CD4-positive, alpha-beta T cell treated with Interleukin-4 for 1 hour (primary cell): Measurements from ENCODE around the gene ATP13A3.

Experiments used
- DNase-seq, 2 donors: peaks; one replicate each; pipeline ENCODE4 v3.0.0-alpha.2; 2020 to 2022

Gene ATP13A3

DNA sequence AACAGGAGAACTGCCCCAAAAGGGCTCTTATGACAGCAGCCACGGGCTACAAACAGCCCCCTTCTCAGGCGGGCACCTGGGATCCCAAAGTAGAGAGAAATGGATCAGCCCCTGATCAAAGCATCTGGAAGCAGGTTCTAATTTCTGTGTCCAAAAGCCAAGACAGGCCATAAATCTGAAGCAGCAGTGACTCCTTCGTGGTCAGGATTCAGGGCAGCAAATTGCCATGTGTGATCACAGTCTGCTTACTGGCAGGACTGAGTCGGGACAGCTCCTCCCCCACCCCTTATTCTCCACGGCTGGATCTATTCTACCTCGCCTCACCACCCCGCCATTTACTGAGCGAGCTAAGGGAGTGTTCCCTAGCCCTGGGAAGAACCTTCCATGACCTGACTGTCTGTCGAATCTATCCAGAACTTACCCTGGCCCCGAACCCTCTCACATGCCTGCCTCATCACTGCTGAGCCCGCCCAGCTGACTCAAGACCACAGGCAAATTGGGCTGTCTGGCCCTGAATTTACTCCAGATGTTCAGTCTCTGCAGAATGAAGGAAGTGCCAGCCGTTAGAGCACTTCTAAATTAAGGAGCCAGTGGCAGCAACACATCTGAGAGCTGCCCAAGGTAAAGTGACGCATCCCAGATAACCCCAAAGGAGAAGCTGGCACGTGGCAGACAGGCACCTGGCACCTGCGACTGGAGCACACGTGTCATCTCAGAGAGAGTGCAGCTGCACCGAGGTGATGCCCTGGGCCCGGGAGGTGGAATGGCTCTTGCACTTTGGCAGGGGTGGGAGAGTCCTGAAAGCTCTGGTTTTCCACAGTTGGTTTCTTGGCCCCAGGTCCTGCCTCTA is 118.6 kb downstream of the ATP13A3 start:
- no peak for DNase-seq

DNA sequence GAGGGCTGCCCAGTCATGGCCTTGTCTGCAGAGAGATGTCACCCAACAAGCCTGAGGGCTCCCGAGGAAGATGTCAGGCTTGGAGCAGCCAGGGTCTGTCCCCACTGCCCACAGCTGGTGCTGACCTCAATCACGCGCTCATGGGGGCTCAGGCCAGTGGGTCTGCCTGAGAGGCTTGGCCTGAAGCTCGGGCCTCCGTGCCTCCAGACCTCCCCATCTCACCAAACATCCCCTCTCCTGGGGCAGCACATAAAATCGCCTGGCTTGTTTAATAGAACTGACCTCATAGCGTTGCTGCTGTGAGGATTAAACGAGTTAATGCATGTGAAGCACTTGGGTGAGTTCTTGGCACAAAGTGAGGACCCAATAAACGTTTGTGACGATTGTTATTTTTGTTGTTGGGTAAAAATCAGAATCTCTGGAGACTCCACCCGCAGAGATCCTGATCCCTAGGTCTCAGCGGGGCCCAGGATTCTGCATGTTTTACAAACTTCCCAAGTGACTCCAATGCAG is 120.8 kb downstream of the ATP13A3 start:
- DNase-seq = no peak

DNA sequence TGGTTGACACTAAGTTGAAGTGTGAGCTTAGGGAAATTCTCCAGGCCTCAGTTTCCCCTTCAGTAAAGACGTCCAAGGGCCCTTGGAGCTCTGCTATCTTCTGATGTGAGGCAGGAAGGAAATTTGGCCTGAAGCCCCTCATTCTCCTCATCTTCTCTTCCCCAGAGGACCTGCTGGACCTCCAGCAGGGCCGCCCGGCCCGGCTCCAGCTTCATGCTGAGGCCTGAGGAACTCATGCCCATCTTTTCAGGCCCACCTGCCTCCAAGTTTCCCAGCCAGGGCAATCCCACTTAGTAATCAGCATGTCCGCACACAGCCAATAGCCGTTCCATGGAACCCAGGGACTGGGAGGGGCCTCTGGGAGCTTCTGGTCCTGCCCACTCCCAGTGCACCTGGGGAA is 121.3 kb downstream of the ATP13A3 start:
- no peak for DNase-seq

DNA sequence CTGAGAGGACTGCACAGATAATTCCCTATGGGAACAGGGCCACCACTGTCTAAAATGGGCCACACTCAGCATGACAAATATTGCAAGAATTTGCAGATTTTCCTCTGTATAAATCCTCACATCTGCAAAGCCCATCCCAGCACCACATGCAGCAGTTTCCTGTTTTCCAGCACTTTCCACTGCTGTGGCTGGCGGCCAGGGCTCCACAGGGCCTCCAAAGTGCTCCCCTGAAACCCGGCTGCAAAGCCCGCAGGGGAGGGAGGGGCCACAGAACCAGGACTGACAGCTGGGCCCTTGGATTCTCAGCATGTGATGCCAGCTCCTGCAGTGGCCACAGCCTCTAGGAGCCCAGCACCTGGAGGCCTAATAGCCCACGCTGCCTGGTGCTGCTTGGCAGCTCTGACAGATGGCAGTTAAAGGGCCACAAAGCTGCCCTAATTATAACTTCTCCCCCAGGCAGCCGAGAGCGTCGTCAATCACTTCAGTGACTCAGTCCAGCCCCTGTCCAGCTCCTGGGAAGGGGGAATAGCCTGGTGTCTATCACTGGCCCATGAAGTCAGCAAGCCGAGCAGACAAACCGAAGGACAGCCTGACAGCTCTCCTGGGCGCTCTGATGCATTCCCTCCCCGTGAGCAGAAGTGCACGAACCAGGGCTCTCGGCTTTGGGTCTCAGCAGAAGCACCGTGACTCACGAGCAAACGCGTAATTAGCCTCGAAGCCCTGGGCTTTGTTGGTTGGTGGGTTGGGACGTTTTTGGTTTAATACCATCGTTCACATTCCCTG is 122.0 kb downstream of the ATP13A3 start:
- DNase-seq = no peak

- DNase-seq = no peak
Measured at GRCh38 chr3:194364314-194364651, 122.5 kb downstream of the ATP13A3 start.

- DNase-seq = no peak
Measured at GRCh38 chr3:194360568-194360967, 126.2 kb downstream of the ATP13A3 start.

DNA sequence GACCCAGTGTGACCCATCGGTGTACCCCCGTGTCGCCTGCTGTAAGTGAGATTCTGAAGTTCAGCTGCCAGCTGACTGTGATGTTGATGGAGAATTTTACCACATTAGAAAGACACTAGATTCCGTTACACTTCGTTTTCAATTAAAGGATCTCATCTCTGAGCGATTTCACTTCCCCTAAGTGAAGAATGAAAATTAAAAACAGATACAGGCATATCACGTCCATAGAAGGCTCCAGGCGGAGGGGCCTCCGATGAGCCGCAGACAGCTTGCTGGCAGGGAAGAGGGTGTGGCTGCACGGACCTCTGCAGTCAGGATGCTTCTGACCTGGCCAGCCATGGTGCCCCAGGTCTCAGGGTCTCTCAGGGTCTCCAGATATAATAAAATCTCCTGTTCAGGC is 129.1 kb downstream of the ATP13A3 start:
- no peak for DNase-seq

DNA sequence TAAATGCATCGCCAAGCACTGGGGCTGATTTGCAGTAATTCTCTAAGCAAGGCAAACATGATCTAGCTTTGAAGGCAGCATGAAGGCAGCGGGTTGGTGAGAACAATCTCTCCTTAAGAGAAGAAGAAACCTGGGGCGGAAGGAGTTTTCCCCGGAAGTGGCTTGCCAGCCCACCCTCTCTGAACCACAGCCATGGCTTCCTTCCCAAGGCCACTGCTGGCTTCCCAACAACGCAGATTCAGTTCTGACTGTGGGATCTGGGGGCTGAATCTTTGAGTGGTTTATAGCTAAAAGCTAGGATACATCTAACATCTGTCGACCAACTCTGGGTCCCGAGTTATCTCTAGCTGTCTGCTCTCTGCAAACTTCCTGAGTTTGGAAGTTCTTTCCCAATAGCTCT is 131.4 kb downstream of the ATP13A3 start:
- no peak for DNase-seq

DNA sequence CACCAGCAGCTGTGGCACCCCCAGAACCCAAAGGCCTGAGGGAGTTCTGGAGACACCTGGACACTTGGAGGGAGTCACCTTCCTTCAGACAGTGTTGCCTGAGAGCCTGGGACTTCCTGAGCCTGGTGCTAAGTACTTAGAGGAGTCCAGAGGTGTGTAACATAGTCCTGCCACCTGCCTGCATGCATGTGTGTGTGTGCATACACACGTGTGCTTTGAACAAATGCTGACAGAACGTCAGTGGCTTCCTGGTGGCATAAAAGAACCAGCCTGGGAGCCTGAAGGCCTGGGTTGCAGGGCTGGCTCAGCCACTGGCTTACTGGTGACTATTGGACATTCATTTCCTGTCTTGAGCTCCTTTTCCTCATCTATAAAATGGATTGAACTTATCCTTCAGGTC is 132.5 kb downstream of the ATP13A3 start:
- DNase-seq = no peak
